Stimulated activated CD8-positive, alpha-beta memory T cell treated with anti-CD3 and anti-CD28 coated beads, Interleukin-4, amount 100 ng/mL, for 48 hours (primary cell): ENCODE results near the gene ROBO4.

Source experiments
- DNase-seq: peaks from one replicate; pipeline ENCODE4 v3.0.0-alpha.2; 2020

The ROBO4 gene

DNA sequence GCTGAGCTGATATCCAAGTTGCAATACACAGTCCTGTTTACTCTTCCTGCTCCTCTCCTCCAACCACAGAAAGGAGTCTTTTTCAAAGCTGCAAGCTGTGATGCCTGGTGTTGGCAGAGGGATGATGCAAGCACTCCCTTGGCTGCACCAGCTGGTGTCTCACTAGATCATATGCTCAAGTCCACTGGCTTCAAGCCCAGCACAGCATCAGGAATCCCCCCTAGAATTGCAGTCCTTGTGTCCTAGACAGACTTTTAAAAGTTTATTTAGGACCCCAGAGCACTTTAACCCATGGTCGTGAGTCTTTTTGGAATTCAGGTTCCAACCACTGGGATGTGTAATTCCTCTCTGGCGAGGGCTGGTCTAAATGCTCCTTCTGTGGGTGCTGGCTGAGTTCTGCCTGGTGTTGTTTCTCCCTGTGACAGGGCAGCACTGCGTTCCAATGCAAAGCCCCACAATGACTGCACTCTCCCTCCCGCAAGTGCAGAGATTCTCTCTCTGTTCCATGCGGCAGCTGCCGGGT lies 19.5 kb upstream of the ROBO4 start:
- DNase-seq = no peak

GRCh38 chr11:124916370-124916710 lies 18.7 kb upstream of the ROBO4 start:
- DNase-seq = no peak

GRCh38 chr11:124915541-124916369 lies 18.1 kb upstream of the ROBO4 start:
- DNase-seq = no peak

DNA sequence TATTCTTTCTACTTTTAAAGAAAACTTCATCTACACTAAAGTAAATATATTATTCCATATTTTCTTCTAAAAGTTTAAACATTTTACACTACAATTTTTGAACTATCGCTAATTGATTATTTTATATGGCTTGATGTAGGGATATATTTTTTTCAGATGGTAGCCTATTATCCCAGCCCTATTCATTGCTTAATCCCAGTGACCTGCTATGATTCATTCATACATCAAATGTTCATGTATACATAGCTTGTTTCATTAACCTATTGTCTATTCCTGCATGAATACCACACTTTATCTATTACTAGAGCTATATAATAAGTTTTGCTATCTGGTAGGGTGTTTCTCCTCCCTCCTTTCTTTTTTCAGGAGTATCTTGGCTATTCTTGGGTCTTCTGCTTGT lies 5.0 kb upstream of the ROBO4 start:
- DNase-seq = no peak

- DNase-seq = peak; percentile 0
Measured at GRCh38 chr11:124900464-124900863, 2.8 kb upstream of the ROBO4 start.

DNA sequence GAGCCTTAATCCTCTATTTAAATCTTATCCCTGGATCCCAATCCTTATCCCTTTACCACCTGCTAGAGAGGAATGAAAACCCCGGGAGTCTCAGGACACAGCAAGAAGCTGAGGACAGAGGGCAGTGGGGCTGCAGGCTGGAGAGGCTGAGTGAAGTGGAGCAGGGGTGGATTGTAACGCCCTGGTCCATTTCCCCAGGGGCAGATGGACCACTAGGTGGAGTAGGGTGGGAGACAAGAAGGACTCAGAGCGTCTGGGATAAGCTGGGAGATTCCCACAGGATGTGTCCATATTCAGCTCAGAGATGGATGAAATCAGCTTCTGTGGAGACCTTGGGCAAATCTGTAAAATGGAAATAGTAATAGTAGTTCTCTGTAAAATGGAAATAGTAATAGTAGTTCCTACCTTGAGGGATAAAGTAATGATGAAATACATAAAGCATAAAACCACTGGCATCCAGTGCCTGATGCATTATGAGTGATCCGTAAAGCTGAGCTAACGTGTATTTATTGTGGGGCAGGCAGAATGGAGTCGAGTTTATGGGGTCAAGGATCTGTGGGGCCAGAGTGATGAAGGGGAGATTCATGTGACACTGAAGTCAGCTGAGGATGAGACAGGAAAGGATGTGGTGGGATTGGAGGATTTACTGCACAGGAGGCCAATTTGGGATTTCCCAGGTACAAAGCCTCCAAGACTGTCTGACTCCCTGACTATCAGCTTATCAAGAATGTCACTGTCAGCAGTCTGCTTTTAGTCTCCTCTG lies 1.9 kb upstream of the ROBO4 start:
- DNase-seq = peak; percentile 13

DNA sequence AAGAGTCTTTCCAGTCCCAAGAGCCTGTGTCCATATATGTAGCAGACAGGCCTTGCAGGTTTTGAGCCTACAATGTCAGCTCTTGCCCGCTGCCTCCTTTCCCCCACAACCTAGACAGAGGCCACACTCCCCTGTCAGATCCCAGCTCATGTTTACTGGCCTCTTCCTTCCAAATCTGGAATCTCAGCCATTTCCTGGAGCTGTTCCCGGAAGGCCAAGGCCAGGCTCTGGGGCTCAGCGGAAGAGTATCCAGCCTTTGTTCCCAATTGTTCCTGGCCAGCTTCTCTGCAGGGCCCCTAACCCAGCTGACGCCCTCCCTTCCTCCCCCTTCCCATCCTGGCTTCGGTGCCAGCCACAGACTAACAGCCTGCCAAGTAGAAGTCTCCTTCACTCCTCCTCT lies 1.0 kb upstream of the ROBO4 start:
- DNase-seq = peak; percentile 6

GRCh38 chr11:124898263-124898680 lies 607 bp upstream of the ROBO4 start:
- DNase-seq = peak; percentile 16

DNA sequence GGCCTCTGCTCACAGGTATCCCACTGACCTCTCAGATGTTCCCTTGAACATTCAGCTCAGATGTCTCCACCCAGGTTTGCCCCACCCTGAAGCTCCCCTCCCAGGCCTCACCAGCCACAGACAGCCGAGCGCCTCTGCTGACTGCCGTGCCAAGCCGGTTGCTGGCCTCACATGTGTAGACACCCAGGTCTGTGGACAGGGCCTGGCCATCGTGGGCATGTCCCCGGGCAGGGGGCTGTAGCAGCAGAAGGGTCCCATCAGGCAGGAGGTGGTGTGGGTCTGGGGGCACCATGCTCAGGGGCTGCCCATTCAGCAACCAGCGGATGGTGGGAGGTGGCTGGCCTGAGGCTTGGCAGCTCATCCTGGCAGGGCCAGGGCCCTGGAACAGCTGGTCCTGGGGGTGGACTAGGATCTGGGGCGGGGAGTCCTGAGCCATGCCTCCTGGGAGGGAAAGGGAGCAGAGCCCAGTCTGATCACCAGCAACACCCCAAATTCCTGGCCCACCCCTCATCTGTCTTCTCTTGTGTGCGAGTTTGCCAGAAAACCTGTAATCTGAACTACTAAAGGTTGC lies 759 bp downstream of the ROBO4 start:
- DNase-seq = peak; percentile 20

DNA sequence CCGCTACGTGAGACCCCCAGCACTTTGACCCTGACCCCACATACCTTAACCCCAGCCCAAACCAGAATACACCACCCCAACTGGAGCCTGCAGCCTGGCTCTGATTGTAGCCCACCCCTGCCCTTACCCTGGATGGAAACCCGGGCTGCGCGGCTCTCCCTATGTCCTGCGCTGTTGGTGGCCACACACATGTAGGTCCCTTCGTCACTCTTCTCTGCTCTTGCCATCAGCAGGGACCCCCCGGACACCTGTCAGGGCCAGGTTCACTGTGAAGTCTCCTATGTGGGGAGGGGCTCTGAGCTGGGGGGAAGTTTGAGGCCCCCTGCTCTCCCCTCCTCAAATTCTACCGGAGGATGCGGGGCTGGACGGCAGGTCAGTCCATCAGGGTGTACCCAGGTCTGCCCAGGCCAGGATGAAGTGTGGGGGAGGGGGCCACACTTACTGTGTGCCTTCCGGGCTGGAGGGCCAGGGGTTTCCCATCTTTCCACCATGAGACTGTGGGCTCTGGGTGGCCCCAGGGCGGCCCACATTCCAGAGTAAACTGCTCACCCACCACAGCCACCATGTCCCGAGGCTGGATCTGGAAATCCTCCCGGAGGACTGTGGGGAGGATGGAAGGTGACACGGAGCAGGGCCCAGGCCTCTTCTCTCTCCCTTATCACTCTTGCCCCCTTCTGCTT lies 1.5 kb downstream of the ROBO4 start:
- DNase-seq = peak; percentile 13

DNA sequence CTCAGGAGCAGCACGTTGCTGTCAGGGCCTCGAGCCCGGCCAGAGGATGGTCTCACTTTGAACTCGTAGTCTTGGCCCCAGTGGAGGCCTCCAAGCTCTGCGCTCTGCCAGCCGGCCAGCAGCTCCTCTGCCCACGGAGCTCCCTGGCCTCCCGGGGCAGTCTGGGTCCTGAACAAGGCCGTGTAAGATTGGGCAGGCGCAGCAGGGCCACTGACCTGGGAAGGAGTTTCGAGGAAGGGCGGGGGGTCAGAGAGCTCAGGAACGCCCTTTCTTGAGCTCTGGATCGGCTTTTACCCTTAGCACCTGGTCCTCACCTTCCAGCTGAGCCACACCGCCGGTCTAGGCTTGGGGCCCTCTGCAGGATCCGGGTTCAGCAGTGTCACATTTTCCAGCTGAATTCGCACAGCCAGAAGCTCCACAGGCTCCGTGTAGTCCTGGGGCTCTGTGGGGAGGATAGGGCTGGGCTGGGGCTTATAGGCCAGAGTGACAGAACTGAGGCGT lies 2.1 kb downstream of the ROBO4 start:
- peak; percentile 7 for DNase-seq

- peak; percentile 10 for DNase-seq
Measured at GRCh38 chr11:124894606-124895430, 2.8 kb downstream of the ROBO4 start.

- DNase-seq = peak; percentile 7
Measured at GRCh38 chr11:124893781-124894401, 3.8 kb downstream of the ROBO4 start.

- DNase-seq = peak; percentile 9
Measured at GRCh38 chr11:124892750-124893454, 4.8 kb downstream of the ROBO4 start.

DNA sequence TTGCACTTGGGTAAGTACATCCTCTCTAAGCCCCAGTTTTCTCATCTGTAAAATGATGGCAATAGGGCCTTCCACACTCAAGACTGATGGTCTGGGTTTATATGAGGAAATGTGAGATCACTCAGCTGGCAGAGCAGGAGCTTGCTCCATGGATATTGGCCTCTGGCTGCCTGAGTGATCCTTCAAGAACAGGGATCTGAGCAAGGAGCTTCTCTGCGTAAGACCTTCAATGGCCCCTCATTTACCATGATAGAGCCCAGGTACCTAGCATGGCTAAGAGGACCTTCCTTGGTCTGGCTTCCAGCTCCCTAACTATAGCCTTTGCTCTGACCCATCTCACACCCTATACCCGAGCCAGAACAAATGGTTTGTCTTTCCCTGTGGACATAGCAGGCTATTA lies 5.5 kb downstream of the ROBO4 start:
- peak; percentile 11 for DNase-seq

DNA sequence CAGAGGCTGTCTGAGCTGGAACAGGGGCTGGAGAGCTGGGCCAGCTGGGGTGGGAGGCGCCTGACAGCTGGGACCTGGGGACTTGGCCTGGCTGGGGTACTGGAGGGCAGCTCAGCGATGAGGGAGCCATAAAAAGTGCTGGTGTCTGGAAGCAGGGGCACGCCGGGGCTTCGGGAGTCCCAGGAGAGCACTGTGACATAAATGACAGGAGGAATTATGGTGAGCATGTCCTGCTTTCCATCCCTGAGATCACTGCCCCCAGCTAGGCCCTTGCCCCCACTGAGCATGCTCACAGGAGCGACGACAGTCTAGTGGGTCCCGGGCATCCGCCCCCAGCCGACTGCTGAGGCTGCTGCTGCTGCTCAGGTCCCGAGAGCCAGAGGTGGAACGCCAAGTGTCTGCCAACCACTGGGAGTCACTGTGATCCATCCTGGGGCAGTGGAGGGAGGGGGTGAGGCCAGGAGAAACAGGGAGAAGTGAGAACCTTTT lies 6.2 kb downstream of the ROBO4 start:
- DNase-seq = peak; percentile 10

GRCh38 chr11:124890683-124891372 lies 6.8 kb downstream of the ROBO4 start:
- peak; percentile 21 for DNase-seq

DNA sequence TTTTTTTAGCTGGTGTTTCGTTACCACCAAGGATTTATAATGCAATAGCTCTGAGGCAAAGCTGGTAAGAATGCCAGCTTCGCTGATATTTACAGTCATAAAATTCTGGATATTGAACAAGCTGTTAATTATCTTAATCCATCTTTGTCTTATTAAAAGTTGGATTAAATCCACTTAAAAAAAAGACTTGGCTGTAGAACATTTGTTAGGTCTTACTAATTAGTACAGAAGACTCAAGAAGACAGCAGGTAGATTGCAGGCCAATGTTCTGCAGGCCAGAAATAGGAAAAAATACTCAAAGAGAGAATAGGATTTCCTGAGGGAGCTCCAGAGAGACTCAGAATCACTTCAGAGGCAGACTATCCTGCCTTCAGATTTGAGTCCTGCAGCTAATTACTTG lies 7.5 kb downstream of the ROBO4 start:
- DNase-seq = no peak

DNA sequence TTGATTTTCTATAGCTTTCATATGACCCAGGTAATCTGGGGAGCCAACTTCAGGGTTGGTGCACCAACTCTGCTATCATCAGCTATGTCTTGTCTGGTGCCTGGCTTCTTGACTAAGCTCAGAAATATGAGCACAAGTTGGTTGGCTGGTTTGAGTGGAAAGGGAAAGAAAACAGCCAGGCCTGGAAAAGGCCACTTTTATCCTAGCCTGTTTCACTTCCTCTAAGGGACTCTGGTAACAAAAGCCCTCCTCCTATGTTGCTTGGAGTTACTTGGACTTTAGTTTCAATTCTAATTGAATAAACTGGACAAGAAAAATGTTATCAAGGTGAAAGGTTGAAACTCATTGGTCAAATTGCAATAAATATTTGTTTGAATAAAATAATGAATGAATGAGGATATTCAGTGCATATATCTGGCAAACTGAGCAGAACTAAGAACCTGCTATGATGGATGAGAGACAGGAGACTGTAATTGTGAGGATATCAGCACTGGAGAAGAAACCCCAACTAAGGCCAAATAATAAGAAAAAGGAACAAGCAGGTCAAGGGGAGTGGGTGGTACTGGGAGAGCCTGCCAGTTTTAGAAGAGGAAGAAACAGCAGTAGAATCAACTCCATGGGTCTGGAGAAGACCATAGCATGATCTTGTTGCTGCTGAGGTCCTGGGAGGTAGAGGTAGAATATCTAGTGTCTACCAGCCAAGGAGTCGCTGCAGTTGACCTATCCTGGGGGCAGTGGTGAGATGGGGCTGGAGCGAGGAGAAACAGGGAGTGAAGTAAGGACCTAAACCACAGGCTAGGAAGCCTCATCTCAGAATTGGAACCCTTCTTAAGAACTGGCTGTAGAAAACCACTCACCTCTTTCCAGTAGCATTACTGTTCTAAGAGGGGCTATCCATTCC lies 8.2 kb downstream of the ROBO4 start:
- no peak for DNase-seq
